Epidermal melanocyte (primary cell): ENCODE results near the gene NBDY.
"Not testable (repeated sequence)": the region's sequence is repeated elsewhere in the genome, so short reads cannot be mapped to it uniquely, and the experiment has no call there.

ENCODE experiments used
- DNase-seq: peaks from one replicate; pipeline ENCODE4 v3.0.0; 2011; ENCODE audit warnings: low spot score; ENCODE audit not compliant: insufficient read length

NBDY gene, protein sequence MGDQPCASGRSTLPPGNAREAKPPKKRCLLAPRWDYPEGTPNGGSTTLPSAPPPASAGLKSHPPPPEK

DNA sequence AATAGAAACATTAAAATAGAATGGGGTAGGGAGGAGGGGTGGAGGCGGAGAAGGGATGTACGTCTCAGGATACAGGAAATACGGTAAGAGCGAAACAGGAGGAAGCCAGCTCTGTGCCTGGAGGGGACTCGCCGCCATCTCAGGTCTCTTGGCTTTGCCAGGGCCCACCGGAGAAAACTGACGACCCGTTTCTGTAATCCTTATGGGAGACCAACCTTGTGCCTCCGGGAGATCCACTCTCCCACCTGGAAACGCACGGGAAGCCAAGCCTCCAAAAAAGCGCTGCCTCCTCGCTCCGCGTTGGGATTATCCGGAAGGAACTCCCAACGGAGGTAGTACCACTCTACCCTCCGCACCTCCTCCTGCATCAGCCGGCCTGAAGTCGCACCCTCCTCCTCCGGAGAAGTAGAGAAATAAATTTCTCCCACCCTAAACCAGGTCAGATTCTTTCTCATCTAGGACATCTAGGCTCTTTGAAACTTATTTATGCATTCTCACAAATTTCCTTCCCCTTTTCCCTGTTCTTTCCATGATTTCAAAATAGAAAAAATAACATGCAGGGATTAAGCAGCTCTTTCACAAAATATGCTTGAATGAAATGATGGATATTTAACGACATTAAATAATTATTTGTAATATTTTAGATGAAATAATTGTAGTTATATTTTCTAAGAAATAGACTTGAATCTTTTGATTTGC is at the start of gene NBDY:
TSS of gene NBDY (plus strand) at position 92 of the 699 bp plus-strand sequence. CDS start at position 203, 111 bp downstream.
- peak; percentile 16 for DNase-seq

DNA sequence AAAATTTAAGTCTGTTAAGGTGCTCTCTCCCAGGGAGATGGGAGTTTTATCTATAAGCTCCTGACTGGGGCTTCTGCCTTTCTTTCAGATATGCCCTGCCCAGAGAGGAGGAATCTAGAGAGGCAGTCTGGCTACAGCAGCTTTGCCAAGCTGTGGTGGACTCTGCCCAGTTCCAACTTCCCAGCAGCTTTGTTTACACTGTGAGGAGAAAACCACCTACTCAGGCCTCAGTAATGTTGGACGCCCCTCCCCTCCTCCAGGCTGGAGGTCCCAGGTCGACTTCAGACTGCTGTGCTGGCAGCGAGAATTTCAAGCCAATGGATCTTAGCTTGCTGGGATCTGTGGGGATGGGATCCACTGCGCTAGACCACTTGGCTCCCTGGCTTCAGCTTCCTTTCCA is 24.5 kb upstream of the NBDY start:
- not testable (repeated sequence) for DNase-seq

DNA sequence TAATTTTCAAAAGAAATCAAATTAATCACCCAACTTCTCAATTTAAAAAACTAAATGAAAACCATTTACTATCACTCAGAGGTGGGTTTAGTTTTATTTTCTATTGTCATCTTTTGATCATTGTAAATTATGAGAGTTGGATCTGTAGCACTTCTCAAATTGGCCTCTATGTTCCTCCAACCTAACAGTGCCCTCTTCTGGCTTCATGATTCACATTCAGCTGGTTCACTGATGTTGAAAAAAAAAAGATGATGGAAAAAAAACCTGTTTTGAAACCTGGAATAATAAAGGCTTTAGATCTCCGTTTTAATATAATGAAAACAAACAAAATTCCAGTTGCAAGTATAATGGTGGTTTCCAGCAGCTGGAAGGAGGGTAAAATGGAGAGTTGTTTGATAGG is 2.4 kb upstream of the NBDY start:
- no peak for DNase-seq

DNA sequence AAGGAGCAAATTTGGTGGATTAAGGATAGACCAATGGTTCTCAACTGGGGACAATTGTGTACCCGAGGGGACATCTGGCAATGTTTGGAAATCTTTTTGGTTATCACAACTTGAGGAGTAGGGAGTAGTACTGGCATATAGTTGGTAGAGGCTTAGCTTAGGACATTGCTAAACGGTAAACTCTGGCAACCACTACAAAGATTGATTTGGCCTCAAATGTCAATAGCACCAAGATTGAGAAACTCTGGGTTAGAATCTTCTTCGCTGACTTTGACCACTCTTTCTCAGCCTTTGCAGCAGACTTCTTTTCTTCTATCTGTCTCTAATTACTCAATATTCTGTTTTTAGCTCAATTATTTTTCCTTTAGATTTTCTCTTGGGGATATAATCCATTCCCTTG is 1.5 kb upstream of the NBDY start:
- DNase-seq: no peak

DNA sequence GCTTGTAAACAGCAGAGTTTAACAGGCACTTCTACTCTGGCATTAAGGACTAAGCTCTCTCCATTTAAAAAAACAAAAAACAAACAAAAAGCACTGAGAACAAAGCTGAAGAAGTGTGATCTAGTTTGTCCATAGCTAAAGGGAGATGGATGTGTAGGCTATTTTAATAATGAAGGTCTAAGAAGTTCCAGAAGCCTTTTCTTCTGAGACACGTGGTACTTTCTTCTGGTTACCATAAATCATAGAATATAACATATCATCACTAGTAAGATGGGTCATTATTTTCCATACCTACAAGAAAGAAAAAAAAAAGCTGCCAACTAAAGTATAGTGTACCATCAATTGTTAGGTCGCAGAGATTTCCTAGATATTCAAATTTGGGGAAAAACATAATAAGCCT is 722 bp upstream of the NBDY start:
- peak; percentile 12 for DNase-seq

DNA sequence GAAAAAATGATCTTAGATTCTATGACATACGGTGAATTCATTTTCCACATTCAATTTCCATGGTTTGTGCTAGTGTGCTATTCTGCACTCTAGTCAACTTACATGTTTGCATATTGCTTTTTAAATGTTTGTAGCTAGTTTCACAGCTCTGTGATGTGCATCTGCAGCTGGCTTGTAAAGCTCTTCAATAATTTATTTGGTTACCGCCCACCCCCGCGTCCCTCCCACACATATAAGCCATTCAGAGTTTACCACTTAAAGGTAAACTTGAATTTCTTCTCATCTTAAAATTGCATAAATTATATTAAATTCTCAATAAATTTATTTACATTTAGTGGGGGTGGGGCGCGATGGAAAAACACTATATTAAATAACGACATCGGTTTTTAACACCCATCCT is 291 bp upstream of the NBDY start:
- no peak for DNase-seq

DNA sequence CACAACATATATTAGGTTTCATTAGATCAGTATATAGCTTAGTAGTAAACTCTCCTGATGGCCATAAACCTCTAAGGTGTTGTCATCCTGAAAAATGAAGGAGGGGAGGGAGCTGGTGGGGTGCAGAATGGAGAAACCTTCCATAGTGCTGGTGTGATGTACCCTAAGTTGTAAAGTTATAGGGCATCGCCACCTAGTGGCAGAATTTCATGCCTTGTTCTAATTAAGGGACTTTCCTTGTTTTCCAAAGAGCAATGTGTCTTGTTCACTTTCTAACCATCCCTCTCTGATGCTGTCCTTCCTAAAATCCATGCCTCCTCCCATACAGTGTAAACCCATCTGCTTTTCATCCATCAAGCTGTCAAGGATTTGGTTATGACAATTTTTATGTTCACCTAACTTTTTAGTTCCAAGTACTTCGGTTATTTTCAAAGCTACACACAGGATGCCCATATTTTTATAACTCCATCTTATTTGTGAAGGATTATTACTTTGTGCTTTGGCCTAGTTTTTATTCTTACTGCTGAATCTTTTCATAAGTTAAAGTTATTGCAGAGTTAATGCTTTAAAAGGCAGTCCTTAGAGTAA is 4.5 kb downstream of the NBDY start:
- DNase-seq: no peak

DNA sequence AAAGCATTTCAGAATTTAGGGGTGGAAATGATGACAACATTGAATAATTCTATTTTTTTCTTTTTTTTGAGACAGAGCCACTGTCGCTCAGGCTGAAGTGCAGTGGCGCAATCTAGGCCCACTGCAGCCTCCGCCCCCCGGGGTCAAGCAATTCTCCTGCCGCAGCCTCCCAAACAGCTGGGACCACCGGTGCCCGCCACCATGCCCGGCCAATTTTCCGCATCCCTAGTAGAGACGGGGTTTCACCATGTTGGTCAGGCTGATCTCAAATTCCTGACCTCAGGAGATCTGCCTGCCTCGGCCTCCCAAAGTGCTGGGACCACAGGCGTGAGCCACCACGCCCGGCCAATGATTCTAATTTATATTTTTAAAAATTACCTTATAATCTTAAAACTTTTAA is 7.2 kb downstream of the NBDY start:
- no peak for DNase-seq

DNA sequence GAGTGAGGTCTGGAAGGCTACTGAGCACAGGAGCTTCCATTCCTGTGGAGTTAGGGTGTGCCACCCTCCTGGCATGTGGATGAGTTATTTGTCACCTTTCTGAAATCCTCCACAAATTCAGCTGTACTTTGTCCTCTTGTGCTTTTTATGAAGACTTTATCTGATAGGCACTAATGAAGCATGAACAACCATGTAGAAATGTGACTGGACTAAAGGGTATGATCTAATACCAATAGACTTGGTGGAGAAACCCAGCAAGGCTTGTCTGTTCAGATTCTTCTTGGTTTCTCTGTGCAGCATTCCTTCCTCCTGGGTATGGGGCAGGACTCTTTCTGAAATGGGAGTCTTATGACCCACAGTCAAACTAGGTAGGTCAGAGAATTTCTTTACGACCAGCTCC is 9.6 kb downstream of the NBDY start:
- no peak for DNase-seq

DNA sequence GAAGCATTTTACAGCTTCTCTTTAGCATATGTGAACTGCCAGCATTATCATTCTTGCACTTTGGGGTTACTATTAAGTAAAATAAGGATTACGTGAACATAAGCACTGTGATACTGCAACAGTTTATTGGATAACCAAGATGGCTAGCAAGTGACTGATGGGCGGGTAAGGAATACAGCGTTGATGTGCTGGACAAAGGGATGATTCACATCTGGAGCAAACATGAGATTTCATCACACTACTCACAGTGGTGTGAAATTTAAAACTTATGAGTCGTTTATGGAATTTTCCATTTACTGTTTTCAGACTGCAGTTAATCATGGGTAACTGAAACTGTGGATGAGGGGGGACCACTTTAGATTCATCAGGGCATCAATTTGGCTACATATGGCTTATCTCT is 16.0 kb downstream of the NBDY start:
- no peak for DNase-seq

DNA sequence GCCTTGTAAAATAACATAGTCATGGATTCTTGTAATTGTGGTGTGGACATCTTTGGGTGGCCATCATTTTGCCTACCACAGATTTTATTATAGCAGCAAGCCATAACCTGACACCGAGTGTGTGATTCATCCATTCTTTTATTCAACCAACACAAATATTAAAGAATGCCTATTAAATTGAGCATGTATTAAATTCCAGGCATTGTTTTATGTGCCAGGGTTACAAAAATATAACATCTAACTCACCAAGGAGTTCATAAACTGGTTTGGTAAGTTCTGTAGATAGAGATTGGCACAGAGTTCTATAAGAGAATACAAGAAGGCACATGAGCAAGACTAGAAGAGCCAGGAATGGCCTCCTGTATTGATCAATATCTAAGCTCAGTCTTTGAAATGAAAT is 18.0 kb downstream of the NBDY start:
- no peak for DNase-seq

DNA sequence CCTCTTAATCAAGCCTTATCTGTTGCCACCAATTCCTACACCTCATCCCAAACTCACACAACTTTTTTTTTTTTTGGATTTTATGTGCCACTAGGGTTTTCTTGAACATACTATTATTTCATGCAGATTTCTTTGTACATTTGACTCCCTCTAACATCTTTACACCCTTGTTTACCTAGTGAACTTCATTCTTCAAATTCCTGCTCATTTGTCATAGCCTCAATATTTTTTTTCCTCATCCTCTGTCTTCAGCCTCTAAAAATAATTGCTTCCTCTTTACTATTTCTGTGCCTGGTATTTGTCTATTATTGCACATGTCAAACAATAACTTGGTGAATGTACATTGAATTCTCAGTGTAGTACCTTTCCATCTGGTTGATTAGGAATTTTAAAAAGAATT is 22.0 kb downstream of the NBDY start:
- no peak for DNase-seq

DNA sequence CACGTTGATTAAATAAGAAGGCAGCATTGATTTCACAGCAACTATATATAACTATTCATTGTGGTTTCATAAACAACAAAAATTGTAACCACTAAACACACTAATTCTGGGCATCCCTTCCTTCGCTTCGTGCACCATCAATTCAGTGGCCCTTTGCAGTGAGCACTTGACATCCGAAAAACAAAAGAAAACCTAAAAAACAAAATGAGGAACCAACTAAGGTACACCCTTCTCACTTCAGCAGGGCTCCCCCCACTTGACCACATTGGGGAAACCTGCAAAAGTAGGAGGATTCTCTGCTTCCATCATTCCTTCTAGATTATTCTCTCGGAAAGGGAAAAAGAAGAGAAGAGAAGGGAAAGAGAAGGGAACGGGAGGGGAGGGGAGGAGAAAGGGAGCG is 28.3 kb downstream of the NBDY start:
- DNase-seq: no peak

DNA sequence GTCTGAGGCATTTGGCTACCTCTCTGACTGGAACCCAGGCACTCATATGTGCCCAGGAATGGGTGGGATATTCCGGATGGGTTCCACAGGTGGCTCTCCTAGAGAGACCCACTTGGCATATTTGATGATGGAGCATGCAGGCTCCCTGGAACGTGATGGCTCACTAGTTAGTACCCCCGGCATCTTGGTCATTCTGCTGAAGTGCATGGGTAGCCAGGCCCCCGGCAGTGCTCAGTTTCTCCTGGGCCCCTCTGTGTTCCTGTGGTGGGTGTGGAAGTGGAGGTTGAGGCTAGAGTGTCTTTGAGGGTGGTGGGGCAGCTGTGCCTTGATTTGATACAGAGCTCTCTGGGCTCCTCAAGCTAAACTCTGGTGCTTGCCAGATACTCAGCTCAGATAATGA is 29.4 kb downstream of the NBDY start:
- no peak for DNase-seq

DNA sequence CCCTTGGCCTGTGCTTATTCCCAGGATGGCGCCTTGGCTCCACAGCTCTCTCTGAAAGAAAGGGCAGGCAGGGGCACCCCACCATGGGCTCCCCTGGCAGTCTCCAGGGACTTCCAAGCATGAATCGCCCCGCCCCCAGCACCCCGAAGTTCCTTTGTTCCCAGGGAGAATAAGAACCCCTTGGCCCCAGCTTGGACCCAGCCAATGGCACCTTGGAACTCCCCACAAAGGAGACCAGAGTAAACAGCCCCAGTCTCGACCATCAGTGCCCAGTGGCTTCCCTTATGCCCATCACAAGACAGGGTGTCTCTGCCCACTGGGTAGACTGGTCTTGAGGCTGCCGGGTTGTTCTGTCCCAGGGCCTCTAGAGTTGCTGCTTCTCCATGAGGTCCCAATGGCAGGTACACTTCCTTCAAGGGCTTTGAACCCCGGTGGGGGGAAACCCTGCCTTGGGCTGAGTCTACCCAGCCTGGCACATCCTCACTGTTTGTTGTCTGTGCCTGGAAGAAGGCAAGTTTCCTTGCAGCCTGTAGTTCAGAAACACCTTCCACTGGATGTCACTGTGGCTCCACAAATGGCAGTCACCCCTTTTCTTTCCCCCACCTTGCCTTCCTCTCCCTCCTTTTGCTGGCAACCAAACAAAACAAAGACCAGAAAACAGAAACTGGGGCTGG is 30.8 kb downstream of the NBDY start:
- no peak for DNase-seq

DNA sequence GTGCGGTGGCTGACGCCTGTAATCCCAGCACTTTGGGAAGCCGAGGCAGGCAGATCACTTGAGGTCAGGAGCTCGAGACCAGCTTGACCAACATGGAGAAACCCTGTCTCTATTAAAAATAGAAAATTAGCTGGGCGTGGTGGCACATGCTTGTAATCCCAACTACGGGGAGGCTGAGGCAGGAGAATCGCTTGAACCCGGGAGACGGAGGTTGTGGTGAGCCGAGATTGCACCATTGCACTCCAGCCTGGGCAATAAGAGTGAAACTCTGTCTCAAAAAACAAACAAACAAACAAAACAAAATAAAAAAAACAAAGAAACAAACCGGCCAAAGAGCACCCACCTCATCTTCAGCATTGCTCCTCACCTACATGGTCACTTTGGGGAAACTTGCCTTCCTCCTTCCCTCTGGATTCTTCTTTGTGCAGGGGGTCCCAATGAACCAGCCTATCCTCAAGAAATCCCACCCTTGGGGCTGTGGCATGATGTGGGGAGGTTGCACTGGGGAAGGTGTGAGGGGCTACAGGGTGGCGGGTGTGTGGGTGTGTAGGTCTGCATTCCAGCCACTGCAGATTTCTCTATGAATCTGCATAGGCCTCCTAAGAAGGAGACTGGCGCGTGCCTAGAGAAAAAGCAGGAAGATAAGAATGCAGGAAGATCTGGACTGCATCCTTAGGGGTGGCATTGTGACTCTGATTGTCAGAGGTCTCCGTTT is 31.5 kb downstream of the NBDY start:
- not testable (repeated sequence) for DNase-seq

DNA sequence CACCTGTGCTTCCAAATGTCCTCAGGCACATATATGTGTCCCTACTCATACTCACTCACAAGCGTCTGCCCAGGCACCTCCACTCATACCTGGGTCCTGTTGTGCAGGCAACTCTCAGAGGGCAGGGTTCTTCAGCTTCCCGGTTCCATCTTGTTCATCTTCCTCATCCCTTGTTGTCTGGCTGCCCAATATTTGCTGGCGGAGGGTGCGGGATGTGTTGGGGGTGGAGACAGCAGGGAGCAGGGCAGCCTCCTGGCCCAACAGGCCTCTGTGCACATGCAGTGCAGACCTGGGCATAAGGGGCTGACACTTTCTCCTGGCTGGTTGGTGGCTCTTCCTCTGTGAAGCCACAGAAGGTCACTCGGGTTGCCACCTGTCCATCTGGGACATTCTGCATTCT is 32.1 kb downstream of the NBDY start:
- DNase-seq: no peak

DNA sequence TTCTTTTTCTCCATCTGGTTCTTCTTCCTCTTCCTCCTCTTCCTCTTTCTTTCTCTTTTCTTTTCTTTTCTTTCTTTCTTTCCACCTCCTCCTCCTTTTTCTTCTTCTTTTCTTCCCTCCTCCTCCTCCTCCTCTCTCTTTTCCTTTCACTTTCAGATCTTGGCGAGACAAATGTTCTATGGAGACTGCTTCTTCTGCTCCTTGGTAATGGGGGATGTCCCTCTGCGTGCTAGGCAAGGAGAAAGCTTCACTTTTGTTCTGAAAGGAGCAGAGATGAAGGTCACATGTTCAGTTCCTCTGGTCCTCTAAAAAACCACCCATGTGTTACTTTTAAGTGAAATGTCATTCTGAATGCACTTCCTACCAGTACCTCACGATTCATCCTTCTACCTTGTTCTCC is 33.2 kb downstream of the NBDY start:
- DNase-seq: no peak

DNA sequence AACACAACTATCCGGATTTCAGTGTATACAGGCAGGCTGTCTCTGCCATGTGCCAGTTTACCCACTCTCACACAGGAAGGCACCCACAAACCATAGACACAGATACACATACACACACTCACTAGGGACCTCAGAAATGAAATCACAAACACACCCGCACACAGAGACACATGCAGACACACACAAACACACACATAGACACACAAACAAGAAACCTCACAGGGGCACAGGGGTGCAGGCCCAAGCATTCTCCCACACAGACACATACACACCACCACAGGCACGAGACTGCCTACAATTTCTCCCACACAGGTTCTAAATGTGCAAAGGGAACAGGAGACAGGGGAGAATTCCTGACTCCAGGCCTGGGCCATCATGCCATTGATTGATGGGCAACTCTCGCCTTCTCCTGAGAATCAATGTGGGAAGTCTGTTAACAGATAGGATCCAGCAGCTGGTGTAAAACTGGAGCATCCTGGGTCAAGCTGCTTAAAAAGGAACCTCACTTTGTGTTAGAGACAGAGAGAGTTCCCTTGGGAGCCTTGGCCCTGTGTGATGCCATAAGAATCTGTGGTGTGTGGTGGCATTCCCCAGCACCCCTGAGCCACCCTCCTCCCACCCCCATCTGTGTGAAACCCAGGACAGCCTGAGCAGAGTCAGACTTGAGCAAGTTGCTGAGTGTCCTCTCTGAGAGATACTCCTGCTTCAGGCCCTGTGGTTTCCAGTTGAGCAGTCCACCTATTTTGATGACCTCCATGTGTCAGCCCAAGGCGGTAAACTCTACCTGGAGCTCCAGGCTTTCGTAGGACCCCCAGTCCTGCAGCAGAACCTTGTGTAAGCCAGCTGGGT is 33.9 kb downstream of the NBDY start:
- no peak for DNase-seq

DNA sequence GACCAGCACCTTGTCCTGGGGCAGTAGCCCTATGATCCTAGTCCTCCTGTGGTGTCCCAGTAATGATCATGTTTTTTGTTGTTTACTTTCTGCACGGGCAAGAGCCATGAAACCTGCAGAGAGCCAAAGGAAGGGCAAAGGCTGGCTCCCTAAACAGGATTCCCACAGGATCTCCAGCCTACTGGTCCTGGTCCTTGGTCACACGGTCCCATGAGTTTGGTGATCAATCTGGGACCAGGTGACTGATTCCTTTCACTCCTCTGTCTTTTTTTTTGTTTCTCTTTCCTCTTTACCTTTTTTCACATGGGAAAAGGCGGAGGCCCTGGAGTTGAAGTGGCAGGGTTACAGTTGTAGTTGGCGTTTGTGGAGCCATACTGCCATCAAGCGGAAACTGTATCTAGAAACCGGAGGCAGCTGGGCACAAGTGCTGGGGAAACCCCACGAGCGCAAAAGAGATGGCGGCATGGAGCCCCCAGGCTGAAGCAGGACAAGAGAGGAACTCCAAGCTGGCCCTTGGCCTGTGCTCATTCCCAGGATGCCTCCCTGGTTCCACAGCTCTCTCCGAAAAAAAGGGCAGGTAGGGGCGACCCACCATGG is 34.6 kb downstream of the NBDY start:
- no peak for DNase-seq
